GM18507 (cell line): ENCODE results near the gene BTK.

Experiments used
- DNase-seq: peaks from one replicate; pipeline ENCODE4 v3.0.0; 2011; ENCODE audit warnings: low read depth; ENCODE audit not compliant: insufficient read length; ENCODE audit errors: extremely low spot score
- FAIRE-seq: peaks from 2 replicates; lab custom pipeline; 2011; peaks lifted over from hg19 to GRCh38; lab: Jason Lieb, UNC

The BTK gene

DNA sequence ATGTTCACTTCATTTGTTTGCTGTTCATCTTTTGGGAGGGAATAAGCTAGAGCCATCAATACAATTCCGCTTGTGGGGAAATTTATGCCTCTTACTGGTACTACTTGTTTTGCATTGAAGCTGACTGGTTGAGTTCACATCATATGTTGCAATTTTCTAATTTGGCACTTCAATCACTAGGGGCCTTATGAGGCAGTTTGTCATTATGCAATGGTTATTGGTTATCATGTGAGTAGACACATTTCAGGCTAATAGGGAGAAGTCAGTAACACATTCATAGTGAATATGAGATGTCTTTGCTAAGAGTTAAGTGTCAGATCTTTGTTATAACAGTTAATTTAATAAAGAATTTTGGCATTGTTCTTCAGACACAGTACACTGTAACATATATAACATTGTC, 9.8 kb upstream of the BTK start:
- DNase-seq: no peak
- no peak for FAIRE-seq

- DNase-seq: no peak
- FAIRE-seq: no peak
Observed at GRCh38 chrX:101394372-101394771, 8.4 kb upstream of the BTK start.

- DNase-seq (no peak), FAIRE-seq (no peak)
Observed at GRCh38 chrX:101393530-101394305, 7.7 kb upstream of the BTK start.

DNA sequence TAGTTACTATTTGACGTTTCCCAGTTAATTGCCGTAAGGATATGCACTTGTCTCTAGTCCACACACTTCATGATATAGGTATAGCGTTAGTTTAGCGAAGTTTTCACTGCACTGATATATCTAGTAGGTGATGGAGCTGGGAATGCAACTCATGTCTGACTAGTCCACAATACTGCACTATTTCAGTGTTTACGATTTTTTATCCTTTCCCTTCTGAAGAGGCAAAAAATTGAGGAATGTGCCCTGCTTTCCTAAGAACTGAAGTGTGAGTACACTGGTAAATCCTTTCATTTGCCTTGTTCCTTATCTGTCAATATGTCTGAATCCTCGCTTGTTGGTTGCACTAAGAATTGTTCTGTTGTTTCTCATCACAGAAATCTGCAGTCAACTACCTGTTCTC, 5.8 kb upstream of the BTK start:
- no peak for FAIRE-seq
- DNase-seq: no peak

- FAIRE-seq: peak; percentile 95
- DNase-seq: peak; percentile 44
Observed at GRCh38 chrX:101390664-101391525, 4.9 kb upstream of the BTK start, which contains the start of gene RPL36A. RPL36A (plus strand) TSS chrX:101391011; CDS start chrX:101391044, 33 bp downstream.

GRCh38 chrX:101388604-101389003, 2.6 kb upstream of the BTK start:
- FAIRE-seq (no peak), DNase-seq (no peak)

DNA sequence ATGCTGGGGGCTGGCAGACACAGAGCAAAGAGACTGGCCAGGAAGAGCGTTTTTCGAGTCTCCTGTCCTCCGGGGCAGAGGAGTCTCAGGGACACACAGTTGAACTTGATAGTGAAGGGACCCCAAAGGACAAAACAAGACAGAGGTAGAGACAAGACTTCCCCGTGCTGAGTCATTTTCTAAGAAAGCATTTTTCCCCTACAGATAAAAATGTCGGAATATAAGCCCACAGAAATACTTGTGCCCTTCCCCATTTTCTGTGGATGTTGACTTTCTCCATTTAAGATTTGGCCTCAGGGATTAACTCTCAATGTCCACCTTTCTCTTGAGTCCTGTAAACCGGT, 523 bp upstream of the BTK start:
- DNase-seq (no peak), FAIRE-seq (peak; percentile 9)

DNA sequence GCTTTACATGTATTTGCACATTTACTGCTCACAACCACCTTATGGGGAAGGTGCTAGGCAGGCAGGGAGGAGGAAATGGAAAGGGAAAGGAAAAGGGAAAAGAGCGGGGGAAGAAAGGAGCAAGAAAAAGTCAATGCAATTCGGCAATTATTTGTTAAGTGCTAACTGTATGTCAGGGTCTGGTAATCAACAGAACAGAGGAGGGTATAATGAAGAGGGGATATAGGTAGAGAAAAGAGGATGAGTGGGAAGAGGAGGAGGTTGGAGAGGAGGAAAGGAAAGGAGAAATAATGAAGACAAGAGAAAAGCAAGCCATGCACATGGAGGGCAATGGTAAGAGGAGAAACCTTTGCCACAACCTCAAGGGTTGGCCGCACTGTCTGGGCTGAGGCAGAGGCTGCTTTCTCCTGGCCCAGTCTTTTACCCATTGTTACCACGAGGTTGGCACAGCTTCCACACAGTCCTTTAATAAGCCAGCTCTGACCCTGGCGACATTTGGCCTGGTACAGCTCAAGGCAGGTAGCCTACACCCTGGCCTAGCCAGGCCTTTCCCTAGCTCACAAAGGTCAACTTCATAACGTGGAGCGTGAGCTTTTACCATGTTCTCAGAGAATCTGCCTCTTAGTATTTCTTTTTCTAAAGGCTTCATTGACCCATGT, 836 bp downstream of the BTK start:
- FAIRE-seq (peak; percentile 55), DNase-seq (no peak)

DNA sequence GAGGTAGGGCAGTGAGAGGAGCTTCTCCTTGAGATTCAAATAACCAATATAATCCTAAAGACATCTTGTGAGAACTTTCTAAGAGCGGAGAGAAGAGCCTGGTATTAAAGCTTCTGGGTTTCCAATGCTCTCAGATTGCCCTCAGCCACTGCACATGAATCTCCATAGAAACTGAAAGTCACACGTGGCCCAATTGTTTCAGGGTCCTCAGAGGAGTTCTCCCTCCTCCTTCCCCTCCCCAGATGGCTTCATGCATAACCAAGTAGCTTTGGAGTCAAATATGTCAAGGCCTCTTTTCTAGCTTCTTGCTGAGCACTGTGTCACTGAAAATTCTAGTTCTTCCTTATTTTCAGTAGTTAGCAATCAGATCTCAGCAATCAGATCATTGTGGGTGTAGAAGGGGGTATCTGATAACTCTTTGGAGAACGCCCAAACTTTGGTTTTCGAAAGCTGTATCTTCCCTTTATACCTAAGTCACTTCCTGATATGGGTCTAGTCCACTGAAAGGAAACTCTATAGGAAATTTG, 2.2 kb downstream of the BTK start:
- DNase-seq: no peak
- peak; percentile 99 for FAIRE-seq

GRCh38 chrX:101377547-101377946, 8.4 kb downstream of the BTK start:
- DNase-seq (no peak), FAIRE-seq (peak; percentile 5)

GRCh38 chrX:101370888-101371504, 15.0 kb downstream of the BTK start:
- DNase-seq (no peak), FAIRE-seq (peak; percentile 75)

- no peak for DNase-seq
- FAIRE-seq: peak; percentile 5
Observed at GRCh38 chrX:101369687-101370086, 16.3 kb downstream of the BTK start.

DNA sequence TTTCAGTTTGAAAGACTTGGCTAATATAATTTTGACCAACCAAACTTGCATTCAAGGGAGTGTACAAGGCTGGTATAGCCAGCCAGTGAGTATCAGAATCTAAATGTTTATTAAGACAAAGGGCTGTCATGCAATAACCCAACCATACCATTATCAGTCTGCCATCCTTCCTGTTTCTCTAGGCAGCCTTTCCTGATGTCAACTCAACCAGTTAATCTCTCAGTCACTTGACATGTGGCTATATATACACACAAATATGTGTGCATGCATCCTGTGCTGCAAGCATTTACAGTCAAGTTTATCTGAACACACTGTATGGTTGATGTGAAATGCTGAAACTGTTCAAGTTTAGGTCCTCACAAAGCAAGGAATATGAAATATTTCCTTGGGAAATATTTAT, 17.2 kb downstream of the BTK start:
- FAIRE-seq (peak; percentile 41), DNase-seq (no peak)

DNA sequence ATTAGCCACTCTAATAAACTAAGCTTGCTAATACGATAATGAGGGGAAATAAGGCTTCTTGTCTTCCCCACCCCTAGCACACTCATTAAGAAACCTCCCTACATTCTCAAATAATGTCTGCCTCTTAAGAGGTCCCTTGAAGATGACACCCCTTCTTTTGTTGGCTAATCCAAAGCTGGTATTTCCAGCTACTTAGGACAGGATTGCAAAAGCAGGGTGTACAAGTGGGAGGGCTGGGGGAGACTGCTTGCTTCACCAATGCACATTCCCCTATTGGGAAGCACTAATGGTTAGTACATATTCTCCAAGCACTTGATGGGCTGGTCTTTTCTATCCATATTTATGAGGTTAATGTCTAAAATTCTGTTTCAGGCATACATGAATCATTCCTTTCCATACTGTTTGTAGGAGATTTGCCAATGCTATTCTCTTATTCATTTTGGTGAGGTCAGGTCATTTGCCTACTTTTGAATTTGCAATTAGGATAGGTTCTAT, 20.6 kb downstream of the BTK start:
- FAIRE-seq: no peak

DNA sequence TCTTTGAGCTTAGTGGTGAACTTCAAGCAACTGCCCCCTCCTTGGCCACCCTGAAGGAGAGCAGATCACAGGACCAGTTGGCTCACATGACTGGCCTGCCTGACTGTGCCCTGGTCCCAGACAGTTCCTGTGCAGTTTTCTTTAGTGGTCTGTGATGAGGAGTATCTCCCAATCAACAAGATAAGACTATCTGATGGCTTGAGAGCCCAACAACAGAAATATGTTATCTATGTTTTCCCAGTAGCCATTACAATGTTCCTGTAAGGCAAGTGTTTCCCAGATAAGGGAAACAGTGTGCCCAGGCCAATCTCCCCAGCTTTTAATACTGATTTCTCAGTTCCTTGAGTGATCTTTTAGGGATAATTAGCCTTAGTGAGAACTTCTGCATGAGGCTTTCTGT, 23.2 kb downstream of the BTK start:
- no peak for FAIRE-seq
- no peak for DNase-seq

More for the DNA sequence above, 20.6 kb downstream of the BTK start:
- no peak for DNase-seq

- no peak for DNase-seq
- FAIRE-seq: no peak
Observed at GRCh38 chrX:101362116-101362515, 23.9 kb downstream of the BTK start.

DNA sequence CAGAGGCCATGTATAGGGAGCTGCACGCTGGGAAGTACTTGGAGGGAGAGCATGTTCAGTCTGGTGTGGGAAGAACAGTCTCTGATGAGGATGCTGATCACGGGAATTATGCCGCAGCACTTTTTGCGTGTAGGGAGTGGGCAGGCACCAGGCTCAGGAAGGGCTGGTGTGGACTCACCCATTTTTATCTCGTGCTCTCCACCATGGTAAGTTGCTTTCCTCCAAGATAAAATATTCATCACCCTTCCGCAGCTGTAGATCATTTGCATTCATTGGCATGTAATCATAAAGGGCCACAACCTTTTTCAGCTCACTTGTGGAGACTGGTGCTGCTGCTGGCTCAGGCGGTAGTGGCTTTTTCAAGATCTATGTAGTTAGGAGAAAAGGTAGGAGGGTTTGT, 25.6 kb downstream of the BTK start:
- FAIRE-seq: no peak
- no peak for DNase-seq

DNA sequence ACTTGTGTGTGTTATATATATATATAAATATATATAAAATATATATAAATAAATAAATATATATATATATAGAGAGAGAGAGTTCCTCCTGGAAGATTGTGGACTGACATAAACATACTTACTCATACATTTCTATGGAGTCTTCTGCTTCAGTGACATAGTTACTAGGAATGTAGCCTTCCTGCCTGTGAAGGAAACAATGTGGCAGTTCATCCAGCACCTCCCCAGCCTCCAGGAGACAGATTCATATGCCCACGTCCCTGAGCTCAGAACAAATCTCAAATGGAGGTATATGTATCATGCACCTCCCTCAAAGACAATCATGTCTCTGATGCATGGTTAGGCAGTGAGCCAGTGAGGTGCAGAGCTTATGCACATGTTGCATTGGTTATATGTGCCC, 26.0 kb downstream of the BTK start:
- DNase-seq (no peak), FAIRE-seq (no peak)

- DNase-seq: no peak
- FAIRE-seq: peak; percentile 62
Observed at GRCh38 chrX:101357166-101357795, 28.7 kb downstream of the BTK start.
